Effector memory CD4-positive, alpha-beta T cell (primary cell): ENCODE measurements around the gene PDE4B.

Experiments
- DNase-seq, 3 donors: peaks; one replicate each; pipeline ENCODE4 v3.0.0-alpha.2; 2020
- H3K27ac ChIP-seq: 2 replicates; pipeline ENCODE4 v1.7.0; 2013; ENCODE audit warnings: mild to moderate bottlenecking, low read length, moderate library complexity; ENCODE audit not compliant: insufficient read depth, poor library complexity, severe bottlenecking
- H3K27me3 ChIP-seq: replicated peaks from 2 replicates; pipeline ENCODE4 v1.7.0; 2013; ENCODE audit warnings: mild to moderate bottlenecking, low read length; ENCODE audit not compliant: insufficient read depth, control insufficient read depth, poor library complexity, severe bottlenecking
- H3K36me3 ChIP-seq: 2 replicates; pipeline ENCODE4 v1.7.0; 2013; ENCODE audit warnings: mild to moderate bottlenecking, low read length, moderate library complexity; ENCODE audit not compliant: control insufficient read depth, insufficient read depth
- H3K4me1 ChIP-seq: 2 replicates; pipeline ENCODE4 v1.7.0; 2013; ENCODE audit warnings: low read length, mild to moderate bottlenecking; ENCODE audit not compliant: control insufficient read depth, insufficient read depth, poor library complexity, severe bottlenecking
- H3K4me3 ChIP-seq: 2 replicates; pipeline ENCODE4 v1.7.0; 2013; ENCODE audit warnings: low read length, low read depth, mild to moderate bottlenecking; ENCODE audit not compliant: insufficient read depth, poor library complexity, severe bottlenecking
- H3K9me3 ChIP-seq: 2 replicates; pipeline ENCODE4 v1.7.0; 2013; ENCODE audit warnings: mild to moderate bottlenecking, low read length, moderate library complexity; ENCODE audit not compliant: control insufficient read depth

PDE4B gene

DNA sequence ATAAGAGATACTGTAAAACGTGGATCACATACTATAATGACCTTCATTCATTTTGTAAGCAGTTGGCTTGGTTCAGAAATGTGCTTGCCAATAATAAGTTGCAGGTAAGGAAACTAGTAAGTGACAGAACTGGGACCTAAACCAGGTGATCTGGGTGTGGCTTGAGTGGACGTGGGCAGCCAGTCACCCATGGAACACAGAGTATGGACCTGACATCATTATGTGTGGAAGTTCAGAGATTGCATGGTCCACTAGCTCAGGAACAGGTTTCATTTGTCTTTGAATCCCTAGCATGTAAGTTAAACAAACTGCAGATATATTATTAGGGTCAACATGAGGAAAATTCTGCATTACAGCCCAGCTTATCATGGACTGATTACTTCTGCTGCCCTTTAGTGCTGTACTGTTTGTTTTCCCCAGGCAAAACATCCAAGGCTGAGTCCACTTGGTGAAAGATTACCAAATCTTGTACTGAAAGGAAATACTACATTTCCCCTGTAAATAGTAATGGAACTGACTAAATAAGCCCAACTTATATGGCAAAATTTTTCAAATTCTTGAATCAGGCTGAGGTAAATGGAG, 414.0 kb downstream of the PDE4B start:
- DNase-seq, result no peak
- Histone ChIP-seq H3K9me3 (no peaks in the 10 kb centered on the region), H3K36me3 (no peaks in the 10 kb centered on the region), H3K4me1 (no peaks in the 10 kb centered on the region), H3K27ac (no peak overlapping the region), H3K4me3 (no peak overlapping the region), H3K27me3 (no peaks in the 10 kb centered on the region)

DNA sequence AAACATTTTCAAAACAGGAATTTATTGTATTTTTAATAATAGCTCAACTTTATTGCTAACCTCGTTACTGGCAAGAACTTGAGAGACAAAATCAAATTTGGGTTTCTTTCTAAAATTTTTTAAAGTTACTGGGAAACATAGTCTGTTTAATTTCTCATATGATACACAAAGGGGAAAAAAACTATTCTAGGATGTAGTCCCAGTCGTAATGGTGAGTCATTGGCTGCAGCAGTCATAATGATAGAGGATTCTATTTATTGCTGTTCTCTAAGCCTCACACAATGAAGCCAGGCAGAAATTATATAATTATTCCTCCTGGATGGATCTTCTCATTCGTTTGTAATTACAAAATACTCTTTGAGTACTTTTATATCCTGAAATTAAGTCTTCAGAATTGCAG, 414.8 kb downstream of the PDE4B start:
- no peaks in the 10 kb centered on the region for H3K4me1 ChIP-seq
- no peak for DNase-seq
- no peak overlapping the region for H3K27ac ChIP-seq

DNA sequence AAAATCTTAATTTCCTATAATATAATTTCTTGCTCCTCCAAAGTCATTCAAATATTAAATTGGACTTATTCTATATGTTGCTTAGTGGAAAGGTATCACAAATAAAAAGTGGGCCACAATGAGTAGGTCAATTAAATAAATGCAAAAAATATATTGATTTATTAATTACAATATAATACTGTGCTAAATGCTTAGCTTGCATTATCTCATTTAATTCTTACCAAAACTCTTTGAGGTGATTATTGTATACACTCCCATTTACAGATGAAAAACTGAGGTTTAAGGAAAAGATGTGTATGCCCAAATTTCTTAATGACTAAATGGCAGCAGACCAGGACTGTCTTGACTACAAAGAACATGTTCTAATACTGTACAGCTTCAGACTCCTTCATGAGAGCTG, 415.9 kb downstream of the PDE4B start:
- H3K36me3 ChIP-seq, result no peaks in the 10 kb centered on the region
- no peak overlapping the region for H3K4me3 ChIP-seq
- no peak overlapping the region for H3K27ac ChIP-seq
- no peaks in the 10 kb centered on the region for H3K27me3 ChIP-seq
- no peaks in the 10 kb centered on the region for H3K9me3 ChIP-seq
- DNase-seq, result no peak
- no peaks in the 10 kb centered on the region for H3K4me1 ChIP-seq

More for the DNA sequence above, 414.8 kb downstream of the PDE4B start:
- H3K4me3 ChIP-seq, result no peak overlapping the region
- H3K27me3 ChIP-seq, result no peaks in the 10 kb centered on the region
- H3K9me3 ChIP-seq, result no peaks in the 10 kb centered on the region
- no peaks in the 10 kb centered on the region for H3K36me3 ChIP-seq

DNA sequence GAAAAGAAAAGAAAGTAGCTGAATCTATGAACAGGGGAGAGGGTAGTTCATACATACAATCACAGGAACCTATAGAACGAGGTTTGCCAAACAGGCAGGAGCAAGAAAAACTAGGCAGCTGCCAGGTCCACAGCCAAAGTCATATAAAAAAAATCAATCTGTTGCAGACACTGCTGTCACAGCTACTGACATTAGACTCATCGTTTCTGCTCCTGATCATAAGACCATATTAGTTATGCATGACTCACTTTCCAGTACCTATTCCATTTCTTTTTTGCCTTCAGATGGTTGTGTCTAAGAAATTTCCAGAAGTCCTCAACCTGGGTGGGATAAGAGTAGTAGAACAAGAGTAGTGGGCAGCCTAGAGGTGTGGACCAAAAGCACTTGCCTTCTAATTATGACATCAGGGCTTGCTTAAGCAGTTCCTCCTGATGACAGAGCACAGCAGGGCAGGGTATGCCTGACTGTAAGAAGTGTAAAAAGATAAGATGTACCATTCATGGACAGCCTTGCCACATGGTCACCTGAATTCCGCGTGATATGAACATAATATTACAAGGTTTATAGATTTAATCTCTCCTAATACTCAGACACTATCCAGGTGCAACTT, 418.0 kb downstream of the PDE4B start:
- H3K4me3 ChIP-seq, result no peak overlapping the region
- DNase-seq, result no peak
- no peaks in the 10 kb centered on the region for H3K9me3 ChIP-seq
- no peaks in the 10 kb centered on the region for H3K36me3 ChIP-seq
- peaks cover 3% of the 10 kb centered on the region for H3K4me1 ChIP-seq
- H3K27me3 ChIP-seq, result no peaks in the 10 kb centered on the region
- H3K27ac ChIP-seq, result no peak overlapping the region

DNA sequence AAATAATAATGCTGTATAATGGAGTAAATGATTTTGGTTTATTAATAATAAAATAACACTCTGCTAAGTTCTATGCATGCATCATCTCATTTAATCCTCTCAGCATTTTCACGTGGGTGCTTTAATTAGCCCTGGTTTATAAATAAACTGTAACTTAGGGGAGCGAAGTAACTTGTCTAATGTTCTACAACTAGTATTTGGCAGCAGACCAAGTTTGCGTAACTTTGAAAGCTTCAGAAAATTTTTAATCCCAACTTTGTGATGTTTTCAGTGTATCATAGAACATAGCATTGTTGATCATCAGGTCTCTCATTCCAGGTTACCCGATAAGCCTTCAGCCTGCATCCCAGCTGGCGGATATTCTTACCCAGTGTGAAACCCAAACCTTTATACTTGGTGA, 418.8 kb downstream of the PDE4B start:
- DNase-seq, result no peak
- H3K9me3 ChIP-seq, result no peaks in the 10 kb centered on the region
- H3K4me1 ChIP-seq, result peaks cover 3% of the 10 kb centered on the region
- no peak overlapping the region for H3K27ac ChIP-seq
- H3K36me3 ChIP-seq, result no peaks in the 10 kb centered on the region
- no peak overlapping the region for H3K4me3 ChIP-seq
- H3K27me3 ChIP-seq, result no peaks in the 10 kb centered on the region

DNA sequence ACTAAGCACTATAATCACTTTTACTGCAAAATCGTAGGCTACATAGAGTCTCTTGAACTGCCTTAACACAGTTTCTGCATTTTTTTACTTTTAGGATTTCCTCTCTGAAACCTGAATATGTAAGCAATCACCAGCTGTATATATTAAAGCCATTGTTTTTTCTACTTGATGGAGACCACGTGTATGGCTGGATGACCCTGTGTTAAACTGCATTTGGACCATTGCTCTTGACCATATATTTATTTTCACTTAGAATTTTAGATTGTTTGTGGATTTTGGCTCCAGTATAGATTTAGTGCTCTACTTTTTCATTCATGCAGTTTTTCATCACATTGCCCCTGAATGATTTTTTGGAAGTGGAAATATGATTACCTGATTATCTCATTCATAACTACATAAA, 420.8 kb downstream of the PDE4B start:
- H3K9me3 ChIP-seq, result no peaks in the 10 kb centered on the region
- DNase-seq, result no peak
- no peaks in the 10 kb centered on the region for H3K36me3 ChIP-seq
- H3K27me3 ChIP-seq, result no peaks in the 10 kb centered on the region
- H3K27ac ChIP-seq, result no peak overlapping the region
- peaks cover 3% of the 10 kb centered on the region for H3K4me1 ChIP-seq
- H3K4me3 ChIP-seq, result no peak overlapping the region

DNA sequence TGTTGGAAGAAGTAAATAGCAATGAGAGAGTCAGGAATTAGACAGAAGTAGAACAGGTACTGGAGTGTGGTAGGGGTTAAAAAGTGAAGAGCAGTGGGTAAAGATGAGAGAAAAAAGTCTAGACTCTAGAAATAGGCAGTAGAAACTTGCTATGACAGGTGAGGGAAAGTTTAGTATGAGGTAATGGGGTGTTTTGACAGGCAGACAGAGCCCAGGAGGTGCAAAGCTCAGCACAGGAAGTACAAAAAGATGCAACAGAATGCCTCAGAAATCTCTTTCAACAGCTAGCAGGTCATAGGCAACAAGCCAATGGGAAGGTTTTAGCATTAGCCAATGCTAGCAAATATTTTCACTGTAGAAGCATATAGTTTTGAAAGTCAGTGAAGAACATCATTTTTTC, 422.2 kb downstream of the PDE4B start:
- H3K27ac ChIP-seq, result peak overlapping the region; percentile 1
- peak in 1 of 3 donors; percentile 3 for DNase-seq

DNA sequence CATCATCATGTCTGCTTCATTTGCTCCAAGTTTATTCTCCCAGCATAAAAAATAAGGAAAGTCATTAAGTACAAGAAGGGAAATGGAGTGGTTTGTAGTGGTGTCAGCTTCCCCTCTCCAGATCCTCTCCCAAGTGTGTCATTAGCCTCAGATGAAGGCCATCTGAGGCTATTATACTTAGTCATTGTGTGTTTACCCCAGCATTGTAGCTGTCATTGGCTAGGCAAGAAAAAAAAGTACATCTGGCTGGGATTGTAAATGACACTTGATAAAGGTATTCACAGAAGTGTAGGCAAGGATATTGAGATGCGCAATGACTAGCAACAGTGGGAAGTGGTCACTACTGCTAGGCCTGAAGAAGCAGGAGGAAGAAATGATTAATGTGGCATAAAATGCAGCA, 424.3 kb downstream of the PDE4B start:
- H3K9me3 ChIP-seq, result no peaks in the 10 kb centered on the region
- no peak for DNase-seq
- H3K36me3 ChIP-seq, result no peaks in the 10 kb centered on the region
- no peak overlapping the region for H3K27ac ChIP-seq
- H3K4me1 ChIP-seq, result peaks cover 3% of the 10 kb centered on the region
- H3K4me3 ChIP-seq, result no peak overlapping the region
- no peaks in the 10 kb centered on the region for H3K27me3 ChIP-seq

More for the DNA sequence above, 422.2 kb downstream of the PDE4B start:
- Histone ChIP-seq H3K27me3 (no peaks in the 10 kb centered on the region), H3K4me3 (no peak overlapping the region), H3K36me3 (no peaks in the 10 kb centered on the region), H3K4me1 (peaks cover 3% of the 10 kb centered on the region), H3K9me3 (no peaks in the 10 kb centered on the region)

DNA sequence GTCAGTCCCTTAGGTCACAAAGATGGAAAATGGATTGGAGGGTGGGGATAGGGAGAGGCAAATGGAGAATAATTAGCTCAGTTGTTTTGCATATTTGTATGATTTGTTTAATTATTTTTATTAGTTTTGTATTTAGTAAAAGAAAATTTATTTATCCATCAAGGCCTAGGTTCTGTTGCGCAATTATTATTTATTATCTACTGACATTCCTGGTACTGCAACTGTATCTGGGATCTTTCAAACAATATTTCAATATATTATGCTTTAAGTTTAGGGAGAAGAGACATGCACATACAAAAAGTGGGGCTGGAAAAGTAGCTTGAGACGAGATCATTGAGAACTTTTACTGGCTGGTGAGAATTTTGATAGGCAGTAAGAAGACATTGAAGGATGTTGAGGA, 424.9 kb downstream of the PDE4B start:
- H3K4me3 ChIP-seq, result no peak overlapping the region
- DNase-seq, result no peak
- peaks cover 3% of the 10 kb centered on the region for H3K4me1 ChIP-seq
- H3K27me3 ChIP-seq, result no peaks in the 10 kb centered on the region
- no peaks in the 10 kb centered on the region for H3K36me3 ChIP-seq
- H3K9me3 ChIP-seq, result no peaks in the 10 kb centered on the region
- H3K27ac ChIP-seq, result no peak overlapping the region

DNA sequence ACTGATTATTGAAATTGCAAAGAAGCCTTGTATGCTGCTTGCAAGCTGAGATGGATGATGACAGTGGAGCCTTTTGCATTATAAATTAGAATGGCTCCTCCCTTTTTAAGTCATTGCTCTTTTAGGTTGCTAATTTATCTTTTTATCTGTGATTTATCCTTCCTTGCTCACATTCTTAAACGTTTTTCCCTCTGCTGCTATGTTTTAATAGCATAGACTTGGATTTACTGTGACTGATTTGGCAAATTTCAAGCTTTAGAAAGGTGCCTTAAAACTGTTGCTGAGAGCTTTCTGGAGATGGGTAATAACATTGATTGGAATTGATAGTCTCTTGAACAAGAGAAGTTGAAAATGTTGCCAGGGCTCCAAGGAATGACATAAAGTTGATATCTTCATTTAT, 427.8 kb downstream of the PDE4B start:
- Histone ChIP-seq H3K4me1 (no peaks in the 10 kb centered on the region), H3K4me3 (no peak overlapping the region), H3K27me3 (no peaks in the 10 kb centered on the region), H3K36me3 (no peaks in the 10 kb centered on the region), H3K9me3 (no peaks in the 10 kb centered on the region), H3K27ac (no peak overlapping the region)
- DNase-seq, result no peak
